Measurements from ENCODE around the gene ICAM5.
"Not testable (repeated sequence)": the region's sequence is repeated elsewhere in the genome, so short reads cannot be mapped to it uniquely, and the experiment has no call there.

The ICAM5 gene

DNA sequence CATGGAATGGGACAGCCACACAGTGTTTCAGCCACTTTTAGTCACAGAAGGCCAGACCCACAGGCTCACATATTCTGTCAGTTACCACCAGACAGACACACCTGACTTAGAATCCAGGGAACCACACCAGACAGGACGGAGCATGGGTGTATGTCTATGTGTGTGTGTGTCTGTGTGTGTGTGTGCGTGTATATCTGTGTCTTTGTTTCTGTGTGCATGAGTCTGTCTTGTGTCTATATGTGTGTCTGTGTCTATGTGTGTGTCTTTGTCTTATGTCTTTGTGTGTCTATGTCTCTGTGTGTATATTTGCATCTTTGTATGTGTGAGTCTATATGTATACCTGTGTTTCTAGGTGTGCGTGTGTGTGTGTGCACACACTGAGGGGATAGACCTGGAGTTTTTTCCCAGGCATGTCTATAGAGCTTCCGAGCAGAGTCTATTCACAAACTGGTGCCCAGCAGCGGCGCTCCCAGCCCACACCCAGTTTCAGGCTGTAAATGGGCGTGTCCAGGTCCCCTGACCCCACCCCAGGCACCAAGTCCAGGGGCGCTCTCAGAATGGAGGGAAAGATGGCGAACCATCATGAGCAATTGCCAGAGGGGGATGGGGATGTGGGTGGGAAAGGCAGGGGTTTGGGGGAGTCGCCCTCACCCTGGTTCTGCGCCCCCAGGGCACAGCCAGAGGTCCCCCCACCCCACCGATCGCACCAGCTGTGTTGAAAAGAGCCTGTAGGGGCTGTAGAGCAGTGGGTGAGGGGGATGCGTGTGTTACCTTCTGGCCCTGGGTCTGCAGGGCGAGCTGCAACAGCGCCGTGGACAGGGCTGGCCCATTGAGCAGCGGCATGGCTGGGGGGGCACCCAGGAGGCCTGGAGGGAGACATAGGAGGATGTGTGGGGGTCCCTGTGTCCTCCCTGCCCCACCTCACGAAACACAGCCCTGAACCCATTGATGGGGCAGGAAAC is 32.4 kb downstream of the ICAM5 start:
- DNase-seq: no peak

DNA sequence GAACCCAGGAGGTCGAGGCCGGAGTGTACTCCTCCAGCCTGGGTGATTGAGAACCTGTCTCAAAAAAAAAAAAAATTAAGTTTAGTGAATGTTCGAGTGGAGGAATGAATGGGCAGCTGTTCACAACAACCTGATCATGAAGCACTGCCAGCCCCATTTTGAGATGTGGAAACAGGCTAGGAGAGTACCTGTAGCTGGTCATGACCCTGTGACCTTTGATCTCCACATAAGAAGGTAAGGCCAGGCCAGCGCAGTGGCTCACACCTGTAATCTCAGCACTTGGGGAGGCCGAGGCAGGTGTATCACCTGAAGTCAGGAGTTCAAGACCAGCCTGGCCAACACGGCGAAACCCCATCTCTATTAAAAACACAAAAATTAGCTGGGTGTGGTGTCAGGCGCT is 36.0 kb downstream of the ICAM5 start:
- DNase-seq: no peak

DNA sequence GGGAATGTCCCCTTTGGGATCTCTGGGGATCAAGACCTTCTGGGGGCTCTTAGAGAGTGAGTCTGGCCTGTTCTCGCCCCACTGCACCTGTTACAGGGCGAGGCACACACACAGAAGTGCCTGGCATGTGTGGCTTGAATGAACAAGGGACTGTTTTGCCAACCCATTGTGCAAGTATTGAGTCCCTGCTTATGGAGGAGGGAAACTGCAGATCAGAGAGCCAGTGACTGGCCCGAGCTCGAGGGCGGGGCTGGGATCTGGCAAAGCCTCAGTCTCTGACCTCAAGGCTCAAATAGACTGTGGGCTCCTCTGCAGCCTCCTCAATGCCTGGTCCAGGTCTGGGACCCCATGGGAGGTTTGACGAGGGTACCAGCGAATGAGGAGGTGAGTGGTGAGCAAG is 38.0 kb downstream of the ICAM5 start:
- no peak for DNase-seq

DNA sequence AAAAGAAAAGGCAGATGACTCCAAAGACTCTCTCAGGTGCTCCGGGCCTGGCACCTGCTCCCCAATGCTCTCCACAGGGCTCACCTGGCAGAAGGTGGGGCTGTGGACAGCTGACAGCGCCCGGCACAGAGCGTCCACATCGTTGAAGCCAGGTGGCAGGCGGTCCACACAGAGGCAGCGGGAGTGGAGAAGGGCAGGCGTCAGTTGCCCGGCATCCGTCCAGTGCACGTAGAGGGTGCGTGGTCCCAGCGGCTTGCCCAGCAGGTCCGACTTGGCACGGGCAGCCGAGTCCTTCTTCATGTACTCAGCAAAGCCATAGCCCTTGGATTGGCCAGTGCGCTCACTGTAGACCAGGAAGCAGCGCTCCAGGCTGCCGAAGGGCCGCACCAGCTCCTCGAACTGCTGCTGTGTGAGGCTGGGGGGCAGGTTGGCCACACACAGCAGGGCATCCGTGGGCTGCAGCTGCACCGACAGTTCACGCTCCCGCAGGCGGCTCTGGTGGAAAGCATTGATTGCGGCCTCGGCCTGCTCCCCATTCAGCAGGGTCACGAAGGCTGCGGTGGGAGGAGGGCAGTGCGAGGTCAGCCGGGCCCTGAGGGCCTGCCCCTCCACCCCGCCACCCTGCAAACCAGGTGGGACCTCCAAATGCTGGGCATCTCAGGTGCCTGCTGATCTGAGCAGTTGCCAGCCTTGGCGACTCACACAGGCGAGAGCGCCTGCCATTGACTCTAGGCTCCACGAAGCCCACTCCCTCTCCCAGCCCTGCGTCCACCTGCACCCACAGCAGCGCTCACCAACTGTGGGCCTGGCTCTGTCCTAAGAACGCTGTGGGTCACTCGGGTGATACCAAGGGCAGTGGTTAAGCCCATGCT is 39.0 kb downstream of the ICAM5 start:
- no peak for DNase-seq

DNA sequence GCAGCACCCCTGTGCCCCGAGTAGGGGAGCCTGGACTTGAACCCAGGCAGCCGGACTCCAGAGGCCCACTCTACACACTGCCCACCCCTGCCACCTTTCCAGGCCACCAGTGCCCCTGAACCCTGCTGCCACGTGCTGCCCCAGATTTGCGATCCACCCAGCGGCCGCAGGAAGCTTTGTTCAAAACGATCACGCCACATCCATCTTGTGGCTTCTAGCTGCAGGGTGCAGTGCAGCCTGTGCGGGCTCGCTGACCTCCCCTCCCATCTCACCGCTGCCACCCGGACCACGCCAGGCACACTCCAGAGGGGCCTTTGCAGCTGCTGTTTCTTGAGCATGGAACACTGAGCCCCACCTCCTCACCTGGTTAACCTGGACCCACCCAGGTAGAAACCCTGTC is 39.8 kb downstream of the ICAM5 start:
- no peak for DNase-seq

DNA sequence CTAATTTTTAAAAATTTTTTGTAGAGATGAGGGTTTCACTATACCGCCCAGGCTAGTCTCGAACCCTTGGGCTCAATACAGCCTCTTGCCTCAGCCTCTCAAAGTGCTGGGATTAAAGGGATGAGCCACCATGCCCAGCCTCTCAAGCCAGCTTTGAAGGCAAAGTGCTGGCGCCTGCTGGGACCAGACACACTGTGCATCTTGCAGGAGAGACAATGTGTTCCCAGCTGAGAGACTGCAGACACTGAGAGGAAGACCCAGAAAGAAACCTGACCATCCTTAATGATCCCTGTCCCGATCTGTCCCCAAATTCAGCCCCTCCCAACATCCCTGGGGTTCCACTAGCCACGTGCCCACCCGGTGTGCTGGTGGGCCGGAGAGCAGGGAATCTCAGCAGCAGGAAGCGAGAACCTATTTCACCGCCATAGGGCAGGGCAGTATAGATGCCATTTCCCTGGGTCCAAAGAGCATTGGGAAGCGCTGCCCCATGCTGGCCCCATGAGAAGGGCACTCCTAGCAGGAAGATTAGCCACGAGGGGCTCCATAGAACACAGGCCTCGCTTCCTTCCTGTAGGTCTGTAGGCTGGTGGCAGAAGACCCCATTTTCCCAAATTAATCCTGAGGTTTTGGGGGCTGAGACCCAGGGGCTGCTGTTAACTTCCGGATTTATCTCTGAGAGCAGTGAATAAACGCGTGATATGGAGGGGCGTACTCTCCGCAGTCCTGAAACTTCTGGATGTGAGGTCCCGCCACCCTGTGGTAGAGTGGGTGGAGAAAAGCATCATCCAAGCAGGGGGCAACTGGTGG is 42.6 kb downstream of the ICAM5 start:
- DNase-seq: no peak

DNA sequence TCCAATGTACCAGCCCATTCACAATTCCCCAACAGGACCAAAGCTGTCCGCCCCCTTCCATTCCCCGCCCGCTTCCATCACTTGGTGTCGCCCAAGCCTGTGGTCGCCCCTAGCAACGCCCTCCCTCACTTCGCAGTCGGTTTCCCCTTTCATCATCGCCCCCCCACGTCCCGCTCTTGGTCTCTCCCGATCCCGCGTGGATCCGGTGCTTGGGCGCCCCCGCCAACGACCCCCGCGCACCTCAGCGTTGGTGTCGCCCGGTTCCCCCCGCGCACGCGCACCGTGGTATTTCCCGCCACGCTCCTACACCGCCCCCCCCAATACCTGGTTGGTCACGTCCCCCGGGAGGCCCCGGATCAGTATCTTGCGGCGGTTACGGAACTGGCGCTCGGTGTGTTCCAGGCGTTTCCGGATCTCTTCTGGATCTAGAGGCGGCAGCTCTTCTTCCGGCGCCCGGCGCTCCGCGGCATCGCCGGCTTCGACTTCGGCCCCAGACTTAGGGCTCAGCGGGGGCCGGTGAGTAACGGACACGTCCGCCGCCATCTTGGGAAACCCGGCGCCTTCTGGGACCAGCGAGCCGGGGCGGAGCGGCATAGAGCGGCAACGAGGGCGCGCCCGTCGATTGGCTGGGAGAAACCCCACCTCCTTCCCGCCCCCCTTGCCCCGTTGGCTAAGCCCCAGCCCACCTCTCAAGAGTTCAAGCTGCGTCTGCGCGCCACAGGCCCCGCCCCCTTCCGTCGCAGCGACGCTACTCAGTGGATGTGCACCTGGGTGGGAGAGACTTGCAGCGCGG is 43.4 kb downstream of the ICAM5 start, which contains the start of gene RAVER1:
TSS of gene RAVER1 (minus strand) at position 565 of the 793 bp plus-strand sequence. CDS start at position 543, 22 bp downstream.
- peak; percentile 97 for DNase-seq

DNA sequence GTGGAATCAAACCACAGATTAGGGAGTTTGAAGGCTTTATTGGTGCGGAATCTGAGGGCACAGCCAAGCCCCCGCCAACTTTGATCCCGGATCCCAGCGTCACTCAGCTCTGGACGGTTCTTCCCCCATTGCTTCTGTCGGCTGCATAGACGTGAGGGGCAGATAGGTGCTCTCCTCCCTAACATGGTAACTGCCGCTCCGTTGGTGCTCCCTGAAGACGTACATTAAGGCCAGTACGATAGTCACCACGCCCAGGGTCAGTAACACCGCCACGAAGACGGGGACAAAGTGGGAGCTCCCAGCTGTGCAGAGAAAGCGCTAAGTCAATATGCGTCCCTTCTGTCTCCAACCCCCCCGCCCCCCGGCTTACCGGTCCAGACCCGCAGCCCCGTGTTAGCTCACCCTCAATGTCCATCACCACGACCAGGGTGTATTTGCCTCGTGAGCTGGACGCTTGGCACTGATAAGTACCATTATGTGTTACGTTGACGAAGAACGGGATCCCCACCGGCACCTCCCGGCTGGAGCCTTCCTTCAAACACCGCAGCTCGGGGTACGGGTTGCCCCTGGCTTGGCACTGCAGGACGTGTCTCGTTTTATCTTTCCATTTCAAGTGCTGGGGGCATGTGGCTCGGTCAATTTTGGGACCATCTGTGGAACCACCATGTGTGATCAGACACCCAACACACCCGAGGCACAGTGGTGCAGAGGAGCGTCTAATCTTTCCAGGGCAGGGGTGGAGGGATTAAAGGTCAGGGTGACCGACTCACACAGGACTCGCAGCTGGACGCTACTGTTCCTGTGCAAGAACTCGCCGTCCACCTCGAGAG is 44.2 kb downstream of the ICAM5 start:
- no peak for DNase-seq

DNA sequence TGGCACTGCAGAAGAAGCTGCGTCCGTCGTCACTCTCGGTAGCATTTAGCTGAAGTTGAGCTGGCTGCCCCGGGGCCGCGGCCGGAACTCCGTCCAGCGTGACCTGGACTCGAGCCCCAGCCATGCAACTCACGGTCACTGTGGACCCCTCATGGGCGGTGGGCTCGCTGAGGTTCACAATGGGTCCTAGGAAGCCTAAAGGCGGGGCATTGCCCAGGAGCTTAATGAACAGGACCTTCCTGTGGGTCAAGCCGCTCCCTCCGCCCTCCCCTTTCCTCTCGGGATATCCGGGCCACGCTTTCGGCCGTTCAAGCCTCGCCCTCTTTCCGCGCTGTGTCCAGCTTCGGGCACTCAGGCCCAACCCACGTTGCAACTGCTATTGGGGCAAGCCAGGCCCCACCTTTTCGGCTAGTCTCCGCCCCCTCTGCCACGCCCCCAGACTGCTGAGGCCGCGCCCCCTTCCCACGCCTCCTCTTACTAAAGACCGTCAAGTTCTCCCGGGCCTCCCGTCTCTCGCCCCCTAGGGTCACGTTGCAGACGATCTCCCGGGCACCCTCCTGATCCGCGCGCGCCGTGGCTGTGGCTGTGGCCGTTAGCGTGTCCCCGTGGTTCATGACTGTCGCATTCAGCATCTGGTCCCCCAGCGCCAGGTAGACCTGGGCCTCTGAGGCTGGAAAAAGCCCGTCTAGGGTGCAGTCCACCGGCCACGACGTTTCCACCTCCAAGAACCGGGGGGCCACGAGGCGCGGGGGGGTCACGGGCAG is 45.0 kb downstream of the ICAM5 start:
- DNase-seq: peak; percentile 22

DNA sequence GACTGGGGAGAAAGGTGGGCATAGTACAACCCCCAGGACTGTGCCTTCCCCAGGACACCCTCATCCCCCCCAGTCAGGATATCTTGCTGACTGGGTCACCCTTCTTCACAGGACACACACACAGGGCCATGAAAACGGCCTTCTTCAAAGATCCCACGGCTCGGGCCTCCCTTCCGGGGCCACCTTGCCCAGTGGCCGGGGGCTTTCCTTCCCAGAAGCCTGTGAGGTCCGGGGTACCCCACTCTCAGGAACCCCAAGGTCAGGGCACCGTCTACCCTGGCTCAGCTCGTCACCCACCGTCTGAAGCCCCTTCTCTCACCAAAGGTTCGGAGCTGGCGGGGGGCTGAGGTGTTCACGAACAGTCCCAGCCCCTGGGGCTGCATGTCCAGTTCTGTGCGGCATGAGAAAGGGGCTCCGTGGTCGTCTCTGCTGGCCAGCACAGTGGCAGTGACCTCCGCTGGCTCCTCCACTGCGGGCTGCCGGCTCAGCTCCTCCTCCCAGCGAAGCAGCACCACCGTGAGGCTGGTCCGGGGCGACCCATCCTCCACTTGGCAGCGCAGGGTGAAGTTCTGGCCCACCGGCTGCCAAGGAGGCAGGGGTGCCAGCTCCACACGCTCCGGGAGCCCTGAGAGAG is 45.7 kb downstream of the ICAM5 start:
- no peak for DNase-seq

DNA sequence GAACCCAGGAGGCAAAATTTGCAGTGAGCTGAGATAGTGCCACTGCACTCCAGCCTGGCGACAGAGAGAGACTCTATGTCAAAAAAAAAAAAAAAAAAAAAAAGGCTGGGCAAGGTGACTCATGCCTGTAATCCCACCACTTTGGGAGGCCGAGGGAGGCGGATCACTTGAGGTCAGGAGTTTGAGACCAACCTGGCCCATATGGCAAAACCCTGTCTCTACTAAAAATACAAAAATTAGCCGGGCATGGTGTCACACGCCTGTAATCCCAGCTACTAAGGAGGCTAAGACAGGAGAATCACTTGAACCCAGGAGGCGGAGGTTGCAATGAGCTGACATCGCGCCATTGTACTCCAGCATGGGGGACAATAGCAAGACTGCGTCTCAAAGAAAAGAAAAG is 47.0 kb downstream of the ICAM5 start:
- DNase-seq: not testable (repeated sequence)

DNA sequence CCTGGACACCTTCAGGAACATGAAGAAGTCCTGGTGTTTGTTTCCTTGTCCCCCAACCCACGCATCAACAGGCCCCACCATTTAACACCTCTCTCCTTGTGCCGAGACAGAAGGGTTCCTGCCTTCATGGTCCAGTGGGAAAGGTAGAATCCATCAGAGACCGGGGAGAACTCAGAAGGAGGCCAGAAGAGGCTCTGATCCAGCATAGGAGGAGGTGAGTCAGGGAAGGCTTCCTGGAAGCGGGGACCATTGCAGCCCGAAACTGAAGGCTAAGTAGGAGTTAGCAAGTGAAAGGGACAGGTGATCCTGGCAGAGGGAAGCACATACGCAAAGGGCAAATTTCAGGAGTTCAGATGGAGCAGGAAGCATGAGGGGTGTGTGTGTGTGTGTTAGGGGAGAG is 49.2 kb downstream of the ICAM5 start:
- DNase-seq: no peak

DNA sequence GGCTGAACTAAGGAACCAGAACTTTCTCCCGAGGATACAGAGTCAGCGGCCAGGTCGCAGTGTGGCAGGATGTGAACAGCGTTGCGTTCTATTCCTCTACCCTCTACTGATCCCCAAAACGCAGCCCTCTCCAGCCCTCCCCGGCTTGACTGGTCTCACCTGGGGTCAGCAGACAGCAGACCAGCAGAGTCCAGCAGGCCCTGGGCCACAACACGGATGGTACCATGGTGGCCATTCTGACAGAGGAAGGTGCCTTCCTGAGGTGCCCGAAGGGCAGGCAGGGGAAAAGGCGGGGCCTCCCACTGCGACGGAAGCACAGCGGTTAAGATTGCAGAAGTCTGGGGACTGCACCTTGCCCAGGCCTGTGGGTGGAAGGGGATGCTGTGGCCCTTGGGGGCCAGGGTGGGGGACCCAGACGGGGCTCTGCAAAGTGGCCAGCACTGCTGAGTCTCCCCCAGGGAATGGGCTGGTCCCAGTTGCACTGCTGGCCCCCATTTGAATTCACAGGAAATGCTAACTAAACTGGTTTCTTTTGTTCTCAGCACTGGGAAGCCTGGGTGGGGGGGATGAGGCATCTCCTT is 49.7 kb downstream of the ICAM5 start, which contains the start of gene ICAM3:
TSS of gene ICAM3 (minus strand) at position 245 of the 581 bp plus-strand sequence. CDS start at position 235, 10 bp downstream.
- DNase-seq: peak; percentile 60

DNA sequence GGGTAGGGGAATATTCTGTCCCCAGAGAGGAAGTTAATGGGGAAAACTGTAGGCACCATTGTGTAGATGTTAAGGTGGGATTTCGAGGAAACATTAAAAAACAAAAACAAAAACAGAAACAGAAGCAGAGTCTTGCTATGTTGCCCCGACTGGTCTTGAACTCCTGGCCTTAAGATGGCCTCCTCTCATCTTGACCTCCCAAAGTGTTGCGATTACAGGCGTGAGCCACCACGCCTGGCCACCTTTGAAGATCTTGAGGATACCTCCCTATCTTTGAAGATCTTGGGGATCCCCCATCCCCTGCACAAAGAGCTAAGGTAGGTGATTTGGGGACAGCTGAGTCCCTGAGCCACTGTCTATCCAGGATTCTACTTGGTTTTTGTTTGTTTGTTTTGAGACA is 50.2 kb downstream of the ICAM5 start:
- DNase-seq: no peak

DNA sequence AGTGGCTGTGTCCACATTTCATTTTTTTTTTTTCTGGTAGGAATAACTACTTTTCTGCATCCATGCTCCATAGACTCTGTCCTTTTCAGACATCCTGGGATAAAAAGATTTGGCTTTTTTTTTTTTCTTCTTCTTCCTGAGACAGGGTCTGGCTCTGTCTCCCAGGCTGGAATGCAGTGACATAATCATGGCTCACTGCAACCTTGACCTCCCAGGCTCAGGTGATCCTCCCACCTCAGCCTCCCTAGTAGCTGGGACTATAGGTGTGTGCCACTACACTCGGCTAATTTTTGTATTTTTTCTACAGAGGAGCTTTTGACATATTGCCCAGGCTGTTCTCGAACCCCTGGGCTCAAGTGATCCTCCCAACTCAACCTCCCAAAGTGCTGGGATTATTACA is 53.7 kb downstream of the ICAM5 start:
- DNase-seq: no peak

DNA sequence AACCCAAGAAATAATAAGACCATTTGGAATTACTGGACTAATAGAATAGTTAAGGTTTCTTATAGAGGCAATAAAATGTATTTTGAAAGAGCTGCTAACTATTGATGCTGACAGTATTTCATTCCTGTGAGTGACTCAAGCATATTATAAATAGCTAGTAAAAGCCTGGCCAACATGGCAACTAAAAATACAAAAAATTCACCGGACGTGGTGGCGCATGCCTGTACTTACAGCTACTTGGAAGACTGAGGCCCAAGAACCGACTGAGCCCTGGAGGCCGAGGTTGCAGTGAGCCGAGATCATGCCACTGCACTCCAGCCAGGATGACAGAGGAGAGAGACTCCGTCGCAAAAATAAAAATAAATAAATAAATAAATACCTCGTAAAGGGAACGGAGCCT is 55.0 kb downstream of the ICAM5 start:
- DNase-seq: no peak

All from CD4-positive, alpha-beta T cell treated with Interferon gamma for 1 hour (primary cell).